Measurements from ENCODE around the gene SEC24A. TPM values are rescaled to one million over a fixed set of nuclear protein-coding genes. Genes with fewer than 3 reads are reported as not detected.

Gene SEC24A
- total and polyA plus RNA-seq, 2 experiments from 2014 or later = 19.7 to 41.7 TPM

DNA sequence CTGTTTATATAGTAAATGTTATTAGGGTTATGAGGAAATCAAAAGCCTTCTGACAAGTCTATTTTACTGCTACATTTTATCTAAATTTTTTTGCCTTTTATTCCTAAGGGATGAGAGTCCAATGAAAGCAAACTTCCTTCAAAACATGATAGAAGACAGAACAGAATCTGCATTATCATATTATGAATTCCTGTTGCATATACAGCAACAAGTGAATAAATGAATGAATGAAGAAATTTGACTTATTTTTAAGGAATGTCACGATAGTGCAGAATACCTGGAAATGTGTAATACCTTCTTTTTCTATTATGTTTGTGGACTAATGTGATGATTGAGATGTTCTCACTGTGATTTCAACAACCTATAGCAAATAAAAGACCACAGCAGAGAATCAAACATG lies 76.3 kb downstream of the SEC24A start:
- in situ Hi-C loops (cut with MboI) = no loop called here

DNA sequence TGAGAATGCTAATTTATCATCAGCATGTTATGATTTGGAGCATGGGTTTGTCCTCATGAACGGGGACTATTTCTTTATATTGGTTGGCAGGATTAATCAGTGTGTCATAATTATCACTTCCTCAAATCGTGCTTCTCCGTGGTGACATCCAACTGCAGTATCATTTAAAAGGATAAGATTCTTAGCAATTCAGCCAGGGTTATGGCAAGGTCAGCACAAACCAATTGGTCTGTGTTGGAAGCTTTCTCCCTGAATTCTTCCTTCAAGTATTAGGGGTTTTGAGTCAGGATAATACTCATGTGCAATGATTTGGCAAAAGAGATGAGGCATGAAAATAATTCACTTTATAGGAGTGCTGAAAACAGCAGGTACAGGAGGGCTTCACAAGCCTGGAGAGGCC lies 84.2 kb downstream of the SEC24A start:
- in situ Hi-C loops (cut with MboI) = no loop called here
- H4K20me1 ChIP-seq (ENCODE audit: insufficient read depth) = no peaks in the 10 kb centered on the region
- H3K9me2 ChIP-seq (ENCODE audit: insufficient read depth) = no peaks in the 10 kb centered on the region

More for the DNA sequence above, 76.3 kb downstream of the SEC24A start:
- no peak overlapping the region for H3K27ac ChIP-seq
- no peak overlapping the region for H3K4me2 ChIP-seq (ENCODE audit: unreplicated experiment)
- H3K4me3 ChIP-seq = no peak overlapping the region
- peaks cover 22% of the 10 kb centered on the region for H3F3A ChIP-seq (ENCODE audit: insufficient read depth)
- no peaks in the 10 kb centered on the region for H3K9me3 ChIP-seq (ENCODE audit: low read depth)
- no peaks in the 10 kb centered on the region for H3K4me1 ChIP-seq (ENCODE audit: insufficient read depth)
- no peaks in the 10 kb centered on the region for H3K27me3 ChIP-seq (replicated peaks; ENCODE audit: insufficient read depth)
- no peaks in the 10 kb centered on the region for H3K79me2 ChIP-seq (ENCODE audit: insufficient read depth)
- H3K9me2 ChIP-seq (ENCODE audit: insufficient read depth) = no peaks in the 10 kb centered on the region
- H4K20me1 ChIP-seq (ENCODE audit: insufficient read depth) = no peaks in the 10 kb centered on the region
- TF ChIP-seq EZH2phosphoT487 (IDR thresholded peaks at IDR 0.05; ENCODE audit: insufficient read depth, low read depth) (no peak), EZH2 (IDR thresholded peaks at IDR 0.05; ENCODE audit: insufficient read depth, poor library complexity, severe bottlenecking) (no peak)
- WGBS, 2 experiments (ENCODE audit: low coverage in 1 of 2, low lambda C conversion rate in 2 of 2, missing lambda C conversion rate in 2 of 2) = 67 to 73% methylated on average over 1 of the region's 1 CpG
- DNase-seq = no peak
- H2AFZ ChIP-seq = no peak overlapping the region
- H3K9ac ChIP-seq = no peak overlapping the region
- peaks cover 67% of the 10 kb centered on the region for H3K36me3 ChIP-seq (ENCODE audit: low read depth)

DNA sequence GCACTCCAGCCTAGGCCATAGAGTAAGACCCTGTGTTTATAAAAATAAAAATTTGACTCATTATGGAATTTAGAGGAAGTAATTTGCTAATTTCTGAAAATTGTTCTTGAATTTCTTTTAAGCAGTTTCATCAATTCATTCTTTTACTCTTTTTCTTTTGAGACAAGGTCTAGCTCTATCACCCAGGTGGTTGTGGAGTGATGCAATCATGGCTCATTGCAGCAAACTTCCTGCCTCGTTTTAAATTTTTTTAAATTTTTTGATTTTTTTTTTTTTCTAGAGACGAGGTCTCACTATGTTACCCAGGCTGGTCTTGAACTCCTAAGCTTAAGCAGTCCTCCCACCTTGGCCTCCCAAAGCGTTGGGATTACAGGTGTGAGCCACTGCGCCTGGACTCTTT lies 86.7 kb downstream of the SEC24A start:
- WGBS, 2 experiments (ENCODE audit: low coverage in 1 of 2, low lambda C conversion rate in 2 of 2, missing lambda C conversion rate in 2 of 2) = 54 to 56% methylated on average over 4 of the region's 4 CpGs
- Histone ChIP-seq H3K36me3 (ENCODE audit: low read depth) (no peaks in the 10 kb centered on the region), H3K79me2 (ENCODE audit: insufficient read depth) (peaks cover 18% of the 10 kb centered on the region), H3K4me1 (ENCODE audit: insufficient read depth) (peaks cover 9% of the 10 kb centered on the region), H3K9me2 (ENCODE audit: insufficient read depth) (no peaks in the 10 kb centered on the region), H3K9ac (no peak overlapping the region), H4K20me1 (ENCODE audit: insufficient read depth) (no peaks in the 10 kb centered on the region), H2AFZ (no peak overlapping the region), H3K4me2 (ENCODE audit: unreplicated experiment) (no peak overlapping the region), H3K9me3 (ENCODE audit: low read depth) (no peaks in the 10 kb centered on the region), H3K27ac (no peak overlapping the region), H3K27me3 (replicated peaks; ENCODE audit: insufficient read depth) (no peaks in the 10 kb centered on the region), H3F3A (ENCODE audit: insufficient read depth) (peaks cover 12% of the 10 kb centered on the region; the same call in 1 of the 2 replicates), H3K4me3 (no peak overlapping the region)
- TF ChIP-seq EZH2 (IDR thresholded peaks at IDR 0.05; ENCODE audit: insufficient read depth, poor library complexity, severe bottlenecking) (no peak), EZH2phosphoT487 (IDR thresholded peaks at IDR 0.05; ENCODE audit: insufficient read depth, low read depth) (no peak)
- DNase-seq = no peak
- in situ Hi-C loops (cut with MboI) = no loop called here

More for the DNA sequence above, 84.2 kb downstream of the SEC24A start:
- no peak overlapping the region for H3K4me3 ChIP-seq
- H3K79me2 ChIP-seq (ENCODE audit: insufficient read depth) = no peaks in the 10 kb centered on the region
- H3F3A ChIP-seq (ENCODE audit: insufficient read depth) = peaks cover 12% of the 10 kb centered on the region; the same call in 1 of the 2 replicates
- TF ChIP-seq EZH2phosphoT487 (IDR thresholded peaks at IDR 0.05; ENCODE audit: insufficient read depth, low read depth) = no peak
- TF ChIP-seq EZH2 (IDR thresholded peaks at IDR 0.05; ENCODE audit: insufficient read depth, poor library complexity, severe bottlenecking) = no peak
- no peaks in the 10 kb centered on the region for H3K36me3 ChIP-seq (ENCODE audit: low read depth)
- no peak overlapping the region for H2AFZ ChIP-seq
- DNase-seq = no peak
- 37 to 43% methylated on average over 3 of the region's 3 CpGs for WGBS, 2 experiments (ENCODE audit: low coverage in 1 of 2, low lambda C conversion rate in 2 of 2, missing lambda C conversion rate in 2 of 2)
- H3K9me3 ChIP-seq (ENCODE audit: low read depth) = no peaks in the 10 kb centered on the region
- no peak overlapping the region for H3K4me2 ChIP-seq (ENCODE audit: unreplicated experiment)
- H3K27me3 ChIP-seq (replicated peaks; ENCODE audit: insufficient read depth) = no peaks in the 10 kb centered on the region
- H3K4me1 ChIP-seq (ENCODE audit: insufficient read depth) = no peaks in the 10 kb centered on the region
- H3K27ac ChIP-seq = no peak overlapping the region
- no peak overlapping the region for H3K9ac ChIP-seq

DNA sequence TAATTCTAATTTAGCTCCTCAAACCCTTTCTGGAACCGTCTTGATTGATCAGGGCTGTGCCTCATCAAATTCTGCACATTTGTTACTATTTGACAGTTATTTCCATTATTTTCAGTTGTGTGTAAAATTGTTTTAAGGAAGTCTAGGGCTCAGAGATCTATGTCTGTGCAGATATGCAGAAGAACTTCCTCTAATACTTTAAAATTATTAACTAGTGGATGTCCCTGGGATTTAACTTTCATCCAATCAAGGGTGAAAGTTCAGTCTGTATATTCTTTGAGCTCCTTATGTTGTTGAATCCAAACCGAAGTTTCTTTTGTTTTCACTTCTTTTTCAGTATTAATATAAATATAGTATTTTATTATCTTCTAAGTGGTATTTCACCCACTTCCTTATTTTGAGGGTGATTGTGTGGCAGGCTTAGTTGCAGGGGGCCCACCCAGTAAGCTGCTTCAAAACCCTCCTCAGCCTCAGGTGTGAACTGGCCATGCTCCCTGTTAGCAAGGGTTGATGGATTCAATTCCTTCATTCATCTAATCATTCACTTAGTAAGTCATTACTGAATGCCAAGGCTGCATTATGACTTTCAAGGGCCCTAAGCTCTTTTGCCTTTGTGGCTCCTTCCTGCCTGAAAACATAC lies 87.7 kb downstream of the SEC24A start:
- Histone ChIP-seq H3K9me2 (ENCODE audit: insufficient read depth) (no peaks in the 10 kb centered on the region), H3K4me1 (ENCODE audit: insufficient read depth) (peaks cover 11% of the 10 kb centered on the region), H3K79me2 (ENCODE audit: insufficient read depth) (peaks cover 28% of the 10 kb centered on the region), H3K27me3 (replicated peaks; ENCODE audit: insufficient read depth) (no peaks in the 10 kb centered on the region), H3K4me3 (no peak overlapping the region), H3K36me3 (ENCODE audit: low read depth) (0 out of 2 replicates have a peak, but pooled peaks cover 4% of the 10 kb centered on the region), H4K20me1 (ENCODE audit: insufficient read depth) (no peaks in the 10 kb centered on the region), H3F3A (ENCODE audit: insufficient read depth) (peaks cover 7% of the 10 kb centered on the region; the same call in 1 of the 2 replicates), H3K4me2 (ENCODE audit: unreplicated experiment) (no peak overlapping the region), H3K9me3 (ENCODE audit: low read depth) (no peaks in the 10 kb centered on the region), H3K27ac (no peak overlapping the region), H3K9ac (no peak overlapping the region), H2AFZ (no peak overlapping the region)
- in situ Hi-C loops (cut with MboI) = no loop called here
- TF ChIP-seq EZH2phosphoT487 (IDR thresholded peaks at IDR 0.05; ENCODE audit: insufficient read depth, low read depth) = no peak
- no peak for TF ChIP-seq EZH2 (IDR thresholded peaks at IDR 0.05; ENCODE audit: insufficient read depth, poor library complexity, severe bottlenecking)
- 78 to 79% methylated on average over 2 of the region's 2 CpGs for WGBS, 2 experiments (ENCODE audit: low coverage in 1 of 2, low lambda C conversion rate in 2 of 2, missing lambda C conversion rate in 2 of 2)
- no peak for DNase-seq
